Keratinocyte (primary cell): ENCODE results near the gene ASTN2.

Experiments used
- EZH2 ChIP-seq: IDR thresholded peaks from one replicate; pipeline ENCODE4 v1.6.1; 2012; ENCODE audit warnings: inconsistent platforms, mild to moderate bottlenecking, low read length, moderate library complexity
- TF ChIP-seq, protein P1 (sequence below), 3 experiments: IDR thresholded peaks in 1 of 3; conservative IDR thresholded peaks in 1 of 3; optimal IDR thresholded peaks in 1 of 3; 2 replicates in 2 of 3; 3 replicates in 1 of 3; pipeline versions ENCODE3 to v1.5.1; 2011; ENCODE audit warnings: low read length in 3 of 3, mild to moderate bottlenecking in 3 of 3, moderate library complexity in 2 of 3, control low read depth in 1 of 3, inconsistent platforms in 1 of 3; ENCODE audit not compliant: insufficient read depth in 2 of 3; ENCODE audit errors: extremely low read depth in 1 of 3

- TF ChIP-seq, protein P1, sequence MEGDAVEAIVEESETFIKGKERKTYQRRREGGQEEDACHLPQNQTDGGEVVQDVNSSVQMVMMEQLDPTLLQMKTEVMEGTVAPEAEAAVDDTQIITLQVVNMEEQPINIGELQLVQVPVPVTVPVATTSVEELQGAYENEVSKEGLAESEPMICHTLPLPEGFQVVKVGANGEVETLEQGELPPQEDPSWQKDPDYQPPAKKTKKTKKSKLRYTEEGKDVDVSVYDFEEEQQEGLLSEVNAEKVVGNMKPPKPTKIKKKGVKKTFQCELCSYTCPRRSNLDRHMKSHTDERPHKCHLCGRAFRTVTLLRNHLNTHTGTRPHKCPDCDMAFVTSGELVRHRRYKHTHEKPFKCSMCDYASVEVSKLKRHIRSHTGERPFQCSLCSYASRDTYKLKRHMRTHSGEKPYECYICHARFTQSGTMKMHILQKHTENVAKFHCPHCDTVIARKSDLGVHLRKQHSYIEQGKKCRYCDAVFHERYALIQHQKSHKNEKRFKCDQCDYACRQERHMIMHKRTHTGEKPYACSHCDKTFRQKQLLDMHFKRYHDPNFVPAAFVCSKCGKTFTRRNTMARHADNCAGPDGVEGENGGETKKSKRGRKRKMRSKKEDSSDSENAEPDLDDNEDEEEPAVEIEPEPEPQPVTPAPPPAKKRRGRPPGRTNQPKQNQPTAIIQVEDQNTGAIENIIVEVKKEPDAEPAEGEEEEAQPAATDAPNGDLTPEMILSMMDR (optimal IDR thresholded peaks at IDR 0.05 in 1 of 3, IDR thresholded peaks at IDR 0.05 in 1 of 3, conservative IDR thresholded peaks at IDR 0.05 in 1 of 3; ENCODE audit: extremely low read depth in 1 of 3, insufficient read depth in 2 of 3, low read length in 3 of 3) = no peak
- TF ChIP-seq EZH2 = no peak
These were observed 806.8 kb downstream of the ASTN2 start for GRCh38 chr9:116608064-116608463.
